GM19238 (cell line): ENCODE data around the gene AQR.
"Not testable (repeated sequence)": the region's sequence is repeated elsewhere in the genome, so short reads cannot be mapped to it uniquely, and the experiment has no call there.

Experiments
- DNase-seq: peaks from one replicate; pipeline ENCODE4 v3.0.0; 2011; ENCODE audit warnings: low spot score; ENCODE audit not compliant: insufficient read length

AQR gene

GRCh38 chr15:34969340-34970097 lies at the start of gene AQR:
TSS of gene AQR (minus strand) at chr15:34969742. CDS start at chr15:34969613, 129 bp downstream.
- peak; percentile 82 for DNase-seq

DNA sequence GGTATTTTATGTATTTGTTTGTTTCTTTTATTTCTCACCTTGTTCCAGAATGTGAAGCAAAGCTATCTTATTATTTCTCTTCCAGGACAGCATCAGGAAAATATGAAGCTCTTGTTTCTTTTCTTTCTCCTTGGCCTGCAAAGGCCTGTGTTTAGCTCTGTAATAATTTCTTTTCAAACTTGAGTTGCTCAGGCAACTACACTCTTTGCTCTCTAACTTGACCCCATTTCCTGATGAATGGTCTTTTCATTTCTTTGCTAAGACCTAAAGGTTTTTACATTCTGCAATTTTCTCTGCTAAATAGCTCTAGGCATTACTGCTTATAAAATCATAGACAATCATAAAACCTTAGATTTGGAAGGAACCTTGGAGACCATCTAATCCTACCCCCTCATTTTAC lies 44.7 kb upstream of the AQR start:
- no peak for DNase-seq

- DNase-seq = no peak
Observed at GRCh38 chr15:35013370-35013769, 43.8 kb upstream of the AQR start.

DNA sequence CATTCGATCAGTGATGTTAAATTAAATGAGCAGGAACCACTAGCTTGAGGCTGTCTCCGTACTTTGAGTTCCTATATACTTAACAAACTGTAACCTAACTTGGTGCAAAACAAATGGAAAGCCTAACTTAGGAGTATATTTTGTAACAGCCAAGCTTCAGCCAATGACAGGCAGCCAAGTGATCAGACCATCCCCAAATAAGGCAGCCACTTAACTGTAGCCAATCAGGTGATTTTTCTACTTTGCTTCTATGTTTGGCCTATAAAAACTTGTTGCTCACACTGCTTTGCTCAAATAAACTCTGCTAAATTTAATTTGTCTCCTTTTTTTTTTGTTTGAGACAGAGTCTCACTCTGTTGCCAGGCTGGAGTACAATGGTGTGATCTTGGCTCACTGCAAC lies 37.9 kb upstream of the AQR start:
- no peak for DNase-seq

DNA sequence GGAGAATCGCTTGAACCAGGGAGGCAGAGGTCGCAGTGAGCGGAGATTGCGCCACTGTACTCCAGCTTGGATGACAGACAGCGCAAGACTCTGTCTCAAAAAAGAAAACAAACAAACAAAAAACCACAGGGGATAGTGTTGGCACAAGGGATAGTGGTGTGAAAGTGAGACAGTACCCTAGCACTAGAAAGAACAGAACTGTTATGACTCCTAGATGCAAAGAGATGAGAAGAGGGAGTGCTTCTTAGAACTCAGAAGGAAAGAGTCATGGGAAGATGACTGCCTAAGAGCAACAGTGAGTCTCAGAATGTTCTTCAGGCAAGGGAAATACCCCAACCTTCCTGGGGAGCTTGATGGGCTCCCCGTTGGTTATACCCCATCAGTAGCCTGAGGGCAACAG lies 36.4 kb upstream of the AQR start:
- no peak for DNase-seq

DNA sequence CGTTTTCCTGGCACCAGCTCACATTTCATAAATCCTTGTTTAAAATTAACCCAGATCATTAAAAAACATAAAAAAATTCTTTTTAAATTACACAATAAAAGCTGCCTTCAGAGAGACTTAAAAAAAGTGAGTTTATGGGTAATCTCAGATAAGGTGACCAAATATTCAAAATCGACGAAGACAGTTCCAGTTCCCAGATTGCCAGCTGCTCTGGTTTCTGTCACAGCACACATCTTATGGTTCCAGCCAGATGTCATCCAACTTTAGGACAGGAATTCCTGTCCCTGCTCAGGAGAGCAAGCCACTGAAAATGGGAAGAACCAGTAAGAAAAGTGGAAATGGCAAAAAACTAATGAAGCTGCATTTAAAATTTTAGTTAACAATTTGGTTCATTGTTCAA lies 34.4 kb upstream of the AQR start:
- no peak for DNase-seq

DNA sequence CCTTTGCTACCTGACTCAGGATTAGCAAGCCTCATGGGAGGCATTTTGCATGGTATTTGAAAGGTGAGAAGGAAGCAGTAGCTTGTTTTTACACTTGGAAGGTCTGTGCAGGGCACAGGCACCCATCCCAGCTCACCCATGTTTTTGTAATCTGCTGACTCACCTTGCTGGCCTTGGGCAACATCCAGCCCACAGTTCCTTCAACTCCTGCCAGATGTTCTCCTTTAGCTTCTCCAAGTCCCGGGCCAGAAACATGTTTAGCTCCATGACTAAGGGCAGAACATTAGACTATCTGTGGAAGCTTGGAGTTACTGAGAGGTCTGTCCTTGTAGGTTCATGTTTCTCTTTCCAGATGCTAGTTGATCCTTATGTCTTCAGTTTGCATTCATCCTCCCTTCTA lies 31.0 kb upstream of the AQR start:
- DNase-seq = no peak

DNA sequence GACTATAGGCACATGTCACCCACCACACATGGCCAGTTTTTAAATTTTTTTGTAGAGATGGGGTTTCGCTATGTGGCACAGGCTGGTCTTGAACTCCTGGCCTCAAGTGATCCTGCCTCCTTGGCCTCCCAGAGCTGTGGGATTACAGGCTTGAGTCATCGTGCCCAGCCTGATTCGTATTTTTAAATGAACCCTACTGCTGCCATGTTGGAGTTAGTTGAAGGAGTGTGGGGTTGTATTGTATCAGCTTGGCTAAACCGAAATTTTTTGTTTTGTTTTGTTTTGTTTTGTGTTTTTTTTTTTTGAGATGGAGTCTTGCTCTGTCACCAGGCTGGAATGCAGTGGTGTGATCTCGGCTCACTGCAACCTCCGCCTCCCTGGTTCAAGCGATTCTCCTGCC lies 30.4 kb upstream of the AQR start:
- DNase-seq = no peak

DNA sequence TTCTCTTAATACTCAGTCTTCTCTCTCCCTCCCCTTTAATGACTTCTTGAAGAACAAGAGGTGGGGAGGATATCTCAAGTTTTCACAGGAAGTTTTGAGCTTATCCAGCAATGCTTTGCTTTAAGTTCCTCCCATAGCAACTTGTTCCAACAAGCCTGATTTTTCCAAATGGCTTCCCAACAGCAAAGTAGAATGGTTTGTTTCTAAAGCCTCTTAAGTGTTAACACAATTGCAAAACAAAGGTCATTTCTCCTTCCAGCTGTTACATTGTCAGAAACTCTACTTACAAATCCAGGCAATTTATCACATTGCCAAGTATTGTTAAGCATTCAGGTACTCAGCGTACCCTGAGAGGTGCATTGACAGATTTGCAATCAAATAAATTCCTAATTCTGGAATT lies 25.4 kb upstream of the AQR start:
- DNase-seq = no peak

- DNase-seq = peak; percentile 65
Observed at GRCh38 chr15:34993877-34994276, 24.3 kb upstream of the AQR start.

DNA sequence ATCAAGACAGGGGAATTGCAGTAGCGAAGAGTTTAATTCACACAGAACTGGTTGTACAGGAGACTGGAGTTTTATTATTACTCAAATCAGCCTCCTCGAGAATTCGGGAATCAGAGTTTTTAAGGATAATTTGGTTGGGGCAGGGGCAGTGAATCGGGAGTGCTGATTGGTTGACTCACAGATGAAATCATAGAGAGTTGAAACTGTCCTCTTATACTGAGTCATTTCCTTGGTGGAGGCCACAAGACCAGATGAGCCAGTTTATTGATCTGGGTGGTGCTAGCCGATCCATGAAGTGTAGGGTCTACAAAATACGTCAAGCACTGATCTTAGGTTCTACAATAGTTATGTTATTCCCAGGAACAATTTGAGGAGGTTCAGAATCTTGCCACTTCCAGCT lies 23.9 kb upstream of the AQR start:
- no peak for DNase-seq

- DNase-seq = peak; percentile 59
Observed at GRCh38 chr15:34988027-34988902, 18.7 kb upstream of the AQR start, which contains the start of gene ZNF770. TSS of gene ZNF770 (minus strand) at chr15:34988287. CDS start at chr15:34983434, 4,853 bp downstream.

- no peak for DNase-seq
Observed at GRCh38 chr15:34987609-34988026, 18.1 kb upstream of the AQR start.

DNA sequence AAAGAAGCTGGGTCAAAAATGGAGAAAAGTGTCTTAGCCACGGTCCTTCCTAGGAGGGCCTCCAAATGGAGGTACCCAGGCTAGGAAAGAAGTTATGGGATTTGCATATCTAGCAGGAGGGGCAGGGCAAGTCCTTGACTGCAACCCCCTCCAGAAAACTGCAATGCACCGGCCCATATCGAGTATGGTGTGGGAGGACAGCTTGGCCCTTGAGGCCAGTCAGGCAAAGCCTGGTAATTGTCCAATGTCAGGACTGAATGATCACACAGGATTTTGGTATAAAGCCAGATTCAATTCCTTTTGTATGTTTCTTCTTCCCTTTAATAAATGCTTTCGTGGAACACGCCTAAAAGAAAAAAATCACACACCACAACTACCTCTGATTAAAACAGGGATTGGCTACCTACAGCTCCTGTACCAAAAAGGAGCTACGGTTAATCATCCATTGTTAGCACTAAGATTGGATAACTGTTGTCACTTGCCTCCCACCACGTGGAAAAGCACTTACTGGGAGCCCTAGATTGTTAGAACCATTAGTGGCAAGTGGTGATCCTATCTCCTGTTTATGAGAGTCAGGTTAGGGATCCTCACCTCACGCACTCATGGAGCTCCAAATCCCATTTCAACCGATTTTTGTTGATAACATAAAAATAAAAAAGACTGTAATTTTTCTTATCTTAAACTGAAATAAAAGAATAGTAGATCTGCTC lies 17.4 kb upstream of the AQR start:
- DNase-seq = no peak

- DNase-seq = no peak
Observed at GRCh38 chr15:34986326-34986725, 16.8 kb upstream of the AQR start.

- DNase-seq = no peak
Observed at GRCh38 chr15:34984889-34985630, 15.5 kb upstream of the AQR start.

DNA sequence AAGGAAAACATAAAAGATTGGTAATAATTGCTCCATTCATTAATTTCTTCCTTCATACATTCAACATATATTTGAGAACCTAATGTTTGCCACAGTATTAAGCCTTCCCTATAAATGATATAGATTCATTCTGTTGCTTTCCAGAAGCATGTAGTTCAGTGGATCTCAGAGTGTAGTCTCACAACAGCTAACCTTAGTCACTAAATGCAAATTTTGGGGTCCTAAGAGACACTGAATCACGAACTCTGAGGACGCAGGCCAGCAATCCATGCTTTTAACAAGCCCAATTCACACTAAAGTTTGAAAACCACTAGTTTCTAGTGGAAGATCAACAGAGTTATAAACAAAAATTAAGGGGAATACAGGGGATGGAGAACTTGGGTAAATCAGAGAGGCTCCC lies 7.2 kb upstream of the AQR start:
- no peak for DNase-seq

DNA sequence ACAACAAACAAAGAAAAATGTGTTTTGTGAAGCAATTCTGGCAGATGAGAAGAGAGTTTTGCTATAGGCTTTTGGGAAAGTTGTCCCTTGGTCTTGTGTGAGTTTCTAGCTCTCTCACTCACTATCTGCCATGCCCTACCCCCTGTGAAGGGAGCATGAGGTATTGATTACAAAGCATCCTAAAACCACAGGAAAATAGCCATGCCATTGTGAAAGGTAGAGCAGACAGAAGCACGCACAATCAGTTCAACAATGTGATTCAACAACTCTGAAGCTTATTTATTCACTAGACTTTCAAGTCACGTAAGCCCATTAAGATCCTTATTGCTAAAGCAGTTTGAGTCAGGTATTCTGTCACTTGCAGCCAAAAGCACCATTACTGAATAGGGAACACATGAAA lies 6.5 kb upstream of the AQR start:
- DNase-seq = no peak

DNA sequence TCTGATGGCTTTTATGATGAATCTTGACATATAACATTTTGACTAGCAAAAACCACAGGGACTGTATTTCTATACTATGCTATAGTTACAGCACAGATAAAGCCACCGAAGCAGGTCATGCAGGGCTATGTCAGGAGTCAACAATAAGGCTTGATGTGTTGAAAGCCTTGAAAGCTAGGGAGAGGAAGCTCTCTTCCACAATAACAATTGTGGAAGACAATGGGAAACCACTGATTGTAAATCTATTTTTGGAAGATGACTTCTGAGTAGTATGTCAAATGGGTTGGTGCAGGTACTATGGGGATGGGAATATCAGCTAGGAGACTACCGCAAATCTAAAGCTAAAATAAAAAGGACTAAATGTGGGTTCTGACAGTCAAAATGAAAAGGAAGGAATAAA lies 4.0 kb upstream of the AQR start:
- no peak for DNase-seq

DNA sequence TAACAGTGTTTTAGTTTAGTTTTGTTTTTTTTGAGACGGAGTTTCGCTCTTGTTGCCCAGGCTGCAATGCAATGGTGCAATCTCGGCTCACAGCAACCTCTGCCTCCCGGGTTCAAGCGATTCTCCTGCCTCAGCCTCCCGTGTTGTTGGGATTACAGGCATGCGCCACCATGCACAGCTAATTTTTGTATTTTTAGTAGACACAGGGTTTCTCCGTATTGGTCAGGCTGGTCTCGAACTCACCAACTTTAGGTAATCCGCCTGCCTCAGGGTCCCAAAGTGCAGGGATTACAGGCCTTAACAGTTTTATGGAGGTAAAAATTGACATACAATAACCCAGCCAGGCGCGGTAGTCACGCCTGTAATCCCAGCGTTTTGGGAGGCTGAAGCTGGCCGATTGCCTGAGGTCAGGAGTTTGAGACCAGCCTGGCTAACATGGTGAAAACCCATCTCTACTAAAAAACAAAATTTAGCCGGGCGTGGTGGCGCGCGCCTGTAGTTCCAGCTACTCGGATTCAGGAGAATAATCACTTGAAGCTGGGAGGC lies 629 bp upstream of the AQR start:
- not testable (repeated sequence) for DNase-seq

DNA sequence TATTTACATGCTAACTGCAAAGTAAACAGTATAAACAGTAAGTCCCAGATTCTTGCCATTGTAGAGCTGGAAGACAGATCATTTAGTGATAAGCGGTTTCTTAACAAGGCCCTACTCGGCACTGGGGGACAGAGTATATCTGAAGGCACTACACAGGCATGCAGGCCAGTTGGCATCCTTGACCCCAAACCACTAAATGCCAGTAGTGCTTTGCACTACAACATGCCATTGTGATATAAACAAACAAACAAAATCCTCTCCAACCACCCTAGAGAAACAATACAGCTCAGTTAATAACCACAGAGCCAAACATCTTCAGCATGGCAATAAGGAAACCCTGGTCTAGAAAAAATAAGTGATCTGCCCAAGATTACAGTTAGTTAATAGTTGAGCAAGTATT lies 5.3 kb downstream of the AQR start:
- no peak for DNase-seq
